ENCODE measurements around the gene RASSF8. TPM values are rescaled to one million over a fixed set of nuclear protein-coding genes. Genes with fewer than 3 reads are reported as not detected.

Gene RASSF8
- total RNA-seq, 1 donor from 2014 or later = 77.0 TPM

DNA sequence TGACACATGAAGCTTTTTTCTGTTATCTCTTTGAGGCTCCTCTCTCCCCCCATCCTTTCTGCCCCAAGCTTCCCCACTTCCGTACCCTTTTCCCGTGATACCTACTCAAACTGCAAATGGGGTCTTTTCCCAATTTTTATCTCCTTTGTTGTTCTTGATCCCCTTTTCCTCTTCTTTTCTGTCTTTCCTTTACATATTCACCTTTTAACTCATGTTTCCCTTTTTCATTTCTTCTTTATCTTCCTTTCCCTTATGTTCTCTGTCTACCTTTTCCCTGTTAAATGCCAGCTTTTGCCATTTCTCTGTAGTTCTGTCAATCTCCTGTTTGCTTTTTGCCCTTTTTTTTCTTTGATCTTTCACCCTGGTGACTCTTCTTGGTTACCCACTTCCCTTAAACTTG, 168.9 kb downstream of the RASSF8 start:
- H3K27me3 ChIP-seq = peaks cover 100% of the 10 kb centered on the region
- no peaks in the 10 kb centered on the region for H3K79me2 ChIP-seq (ENCODE audit: low read depth)
- Mint-ChIP-seq H3K27me3 (ENCODE audit: insufficient read depth, low read depth) (peaks cover 43% of the 10 kb centered on the region), H3K4me1 (peaks cover 24% of the 10 kb centered on the region), H3K27ac (no peak overlapping the region), H3K4me3 (peak overlapping the region; percentile 56), H3K9me3 (no peaks in the 10 kb centered on the region), H3K36me3 (no peaks in the 10 kb centered on the region)
- no peaks in the 10 kb centered on the region for H3K9me3 ChIP-seq (ENCODE audit: low read depth)
- H3K4me3 ChIP-seq = no peak overlapping the region
- DNase-seq (ENCODE audit: low spot score) = no peak
- peaks cover 17% of the 10 kb centered on the region for H3K4me1 ChIP-seq
- H4K20me1 ChIP-seq (ENCODE audit: low read depth) = peaks cover 34% of the 10 kb centered on the region
- no peak overlapping the region for H3K27ac ChIP-seq
- no peak overlapping the region for H3K9ac ChIP-seq
- H2AFZ ChIP-seq (replicated peaks) = no peak overlapping the region
- no peak for TF ChIP-seq CTCF (IDR thresholded peaks at IDR 0.05)
- no peak for TF ChIP-seq EZH2phosphoT487 (IDR thresholded peaks at IDR 0.05)
- TF ChIP-seq EZH2 (IDR thresholded peaks at IDR 0.05) = no peak
- H3F3A ChIP-seq (ENCODE audit: low read depth) = peaks cover 42% of the 10 kb centered on the region
- no peaks in the 10 kb centered on the region for H3K36me3 ChIP-seq
- no peak overlapping the region for H3K4me2 ChIP-seq

DNA sequence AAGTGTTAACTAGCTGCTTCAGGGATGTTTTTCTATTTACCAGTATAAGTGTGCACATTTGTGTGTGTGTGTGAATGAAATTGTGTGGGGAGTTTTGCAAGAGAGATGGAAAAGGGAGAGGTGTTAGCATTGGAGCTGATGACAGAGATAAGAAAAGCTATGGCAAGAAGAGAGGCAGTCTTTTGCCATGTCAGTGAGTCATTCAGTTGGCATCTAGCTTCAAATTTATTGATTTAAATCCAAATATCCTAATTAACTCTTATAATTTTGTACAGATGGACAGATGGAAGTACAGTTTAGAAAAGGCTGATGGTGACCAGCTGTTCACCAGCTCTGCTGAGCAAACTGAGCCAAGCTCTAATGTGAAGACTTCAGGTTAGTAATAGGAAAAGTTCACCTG, 169.7 kb downstream of the RASSF8 start:
- H3K4me3 ChIP-seq = no peak overlapping the region
- no peaks in the 10 kb centered on the region for H3K9me3 Mint-ChIP-seq
- H3K4me1 ChIP-seq = peaks cover 14% of the 10 kb centered on the region
- H3K9ac ChIP-seq = no peak overlapping the region
- TF ChIP-seq CTCF (IDR thresholded peaks at IDR 0.05) (no peak), EZH2phosphoT487 (IDR thresholded peaks at IDR 0.05) (no peak), EZH2 (IDR thresholded peaks at IDR 0.05) (no peak)
- H3K27ac ChIP-seq = no peak overlapping the region
- H4K20me1 ChIP-seq (ENCODE audit: low read depth) = peaks cover 34% of the 10 kb centered on the region
- no peak overlapping the region for H2AFZ ChIP-seq (replicated peaks)
- H3K27ac Mint-ChIP-seq = no peak overlapping the region
- H3K27me3 ChIP-seq = peaks cover 100% of the 10 kb centered on the region
- H3K9me3 ChIP-seq (ENCODE audit: low read depth) = no peaks in the 10 kb centered on the region
- H3K36me3 ChIP-seq = no peaks in the 10 kb centered on the region
- peaks cover 37% of the 10 kb centered on the region for H3F3A ChIP-seq (ENCODE audit: low read depth)
- peaks cover 21% of the 10 kb centered on the region for H3K4me1 Mint-ChIP-seq
- no peak overlapping the region for H3K4me2 ChIP-seq
- no peaks in the 10 kb centered on the region for H3K79me2 ChIP-seq (ENCODE audit: low read depth)
- H3K36me3 Mint-ChIP-seq = no peaks in the 10 kb centered on the region
- H3K4me3 Mint-ChIP-seq = no peak overlapping the region
- H3K27me3 Mint-ChIP-seq (ENCODE audit: insufficient read depth, low read depth) = peaks cover 40% of the 10 kb centered on the region
- DNase-seq (ENCODE audit: low spot score) = no peak

Other genes with a start within 250 kb of the RASSF8 start
- gene BHLHE41, start 166.4 kb downstream of the RASSF8 start, total RNA-seq (ENCODE audit: low replicate concordance) = 0.12 TPM in 1 of 2 replicates, not detected in the other
- 0.50 and 0.84 TPM in 2 replicates for gene SSPN, start 236.9 kb downstream of the RASSF8 start, total RNA-seq (ENCODE audit: low replicate concordance)